Suppressor macrophage (primary cell): ENCODE results near the gene PLAC9.
A peak's percentile ranks its signal among the peaks of the same experiment; 100 is the strongest.
"Not testable (repeated sequence)": the region's sequence is repeated elsewhere in the genome, so short reads cannot be mapped to it uniquely, and the experiment has no call there.

ENCODE experiments used
- DNase-seq, 4 experiments: peaks; one replicate each; pipeline ENCODE4 v3.0.0-alpha.2; 2020 to 2022
- total RNA-seq, 17 experiments: gene quantifications; one replicate each; lab custom pipeline; 2026; ENCODE audit warnings: mixed read lengths in 6 of 17, inconsistent platforms in 3 of 17; lab: John Stamatoyannopoulos, UW

Gene PLAC9, protein sequence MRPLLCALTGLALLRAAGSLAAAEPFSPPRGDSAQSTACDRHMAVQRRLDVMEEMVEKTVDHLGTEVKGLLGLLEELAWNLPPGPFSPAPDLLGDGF
- total RNA-seq, result 0 to 1.1 (median 0) reads per million in 17 experiments

DNA sequence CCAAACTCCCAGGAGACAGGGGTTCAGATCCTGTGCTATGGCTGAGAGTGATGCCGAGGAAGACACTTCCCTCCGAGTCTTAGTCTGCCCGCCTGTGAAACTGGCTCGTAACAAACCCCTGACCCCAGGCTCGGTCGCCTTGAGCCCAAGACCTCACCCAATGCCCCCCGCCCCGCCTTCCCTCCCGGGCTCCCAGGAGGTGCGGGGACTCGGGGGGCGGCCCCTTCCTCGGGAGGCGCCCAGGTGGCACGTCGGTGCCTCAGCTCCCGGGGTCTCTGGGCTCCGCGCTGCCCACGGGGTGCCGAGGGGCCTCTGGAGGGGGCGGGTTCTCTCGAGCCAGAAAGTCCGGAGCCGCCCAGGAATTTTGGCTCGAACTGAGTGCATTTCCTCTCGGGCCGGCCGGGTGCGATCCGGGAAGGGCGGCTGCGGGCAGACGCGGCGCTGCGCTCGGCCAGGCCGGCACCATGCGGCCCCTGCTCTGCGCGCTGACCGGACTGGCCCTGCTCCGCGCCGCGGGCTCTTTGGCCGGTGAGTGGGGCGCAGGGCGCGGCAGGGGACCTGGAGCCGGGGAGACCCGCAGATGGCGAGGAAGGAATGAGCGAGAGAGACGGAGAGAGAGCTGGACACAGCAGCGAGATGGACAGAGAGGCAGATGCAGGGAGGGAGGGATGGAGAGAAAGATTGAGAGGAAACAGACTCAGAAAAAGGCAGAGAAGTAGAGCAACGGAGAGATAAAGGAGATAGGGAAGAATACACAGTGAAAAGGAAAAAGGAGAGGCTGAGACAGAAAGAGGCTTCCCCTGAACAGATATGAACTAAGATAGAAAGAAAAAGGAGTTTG, at the start of gene PLAC9:
TSS of gene PLAC9 (plus strand) at position 432 of the 841 bp plus-strand sequence. CDS start at position 465, 33 bp downstream.
- no peak for DNase-seq

DNA sequence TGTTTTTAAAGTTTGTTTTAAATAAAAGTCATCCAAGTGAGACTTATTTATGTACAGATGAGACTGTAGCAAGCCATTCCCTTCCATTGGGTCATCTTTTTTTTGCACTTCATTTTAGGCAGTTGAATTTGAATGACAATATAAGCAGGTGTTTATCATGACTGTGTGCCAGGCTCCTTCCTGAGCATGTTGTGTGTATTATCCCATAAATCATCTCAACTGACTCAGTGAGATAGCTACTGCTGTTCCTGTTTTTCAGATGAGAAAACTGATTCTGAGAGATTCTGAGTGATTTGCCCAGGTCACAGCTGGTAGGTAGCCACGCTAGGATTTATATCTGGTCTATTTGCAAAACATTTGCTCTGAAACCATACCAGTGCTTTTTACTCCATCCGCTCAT, 42.4 kb upstream of the PLAC9 start:
- DNase-seq, result no peak

DNA sequence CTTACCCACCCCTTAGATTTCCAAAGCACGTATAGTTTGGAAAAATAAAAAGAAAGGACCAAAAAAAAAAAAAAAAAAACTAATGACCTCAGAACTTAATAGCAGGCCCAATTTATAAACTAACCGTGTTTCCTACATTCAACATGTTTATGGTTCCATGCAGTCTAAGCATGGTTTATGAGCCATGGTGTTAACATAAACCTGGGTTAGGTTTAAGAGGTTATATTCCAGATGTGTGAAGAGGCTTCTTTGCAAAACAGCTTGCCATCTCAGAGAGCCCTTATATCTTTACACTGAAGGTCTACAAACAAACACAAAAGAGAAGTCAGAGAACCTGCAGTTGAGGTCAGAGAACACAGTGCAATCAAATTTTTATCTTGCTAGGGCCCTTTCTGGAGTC, 38.3 kb upstream of the PLAC9 start:
- no peak for DNase-seq

DNA sequence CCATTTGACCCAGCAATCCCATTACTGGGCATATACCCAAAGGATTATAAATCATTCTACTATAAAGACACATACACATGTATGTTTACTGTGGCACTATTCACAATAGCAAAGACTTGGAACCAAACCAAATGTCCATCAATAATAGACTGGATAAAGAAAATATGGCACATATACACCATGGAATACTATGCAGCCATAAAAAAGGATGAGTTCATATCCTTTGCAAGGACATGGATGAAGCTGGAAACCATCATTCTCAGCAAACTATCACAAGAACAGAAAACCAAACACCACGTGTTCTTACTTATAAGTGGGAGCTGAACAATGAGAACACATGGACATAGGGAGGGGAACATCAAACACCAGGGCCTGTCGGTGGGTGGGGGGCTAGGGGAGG, 34.3 kb upstream of the PLAC9 start:
- not testable (repeated sequence) for DNase-seq

DNA sequence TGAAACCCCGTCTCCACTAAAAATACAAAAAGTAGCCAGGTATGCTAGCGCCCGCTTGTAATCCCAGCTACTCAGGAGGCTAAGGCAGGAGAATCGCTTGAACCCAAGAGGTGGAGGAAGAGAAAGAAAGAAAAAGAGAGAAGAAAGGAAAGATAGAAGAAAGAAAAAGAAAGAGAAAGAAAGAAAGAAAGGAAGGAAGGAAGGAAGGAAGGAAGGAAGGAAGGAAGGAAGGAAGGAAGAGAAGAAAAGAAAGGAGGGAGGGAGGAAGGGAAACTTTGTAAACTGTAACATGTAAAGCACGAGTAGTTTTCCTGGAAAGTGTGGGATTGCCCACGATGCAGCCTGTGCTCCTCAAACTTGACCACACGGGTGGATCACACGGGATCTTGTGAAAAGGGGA, 33.2 kb upstream of the PLAC9 start:
- DNase-seq, result not testable (repeated sequence)

DNA sequence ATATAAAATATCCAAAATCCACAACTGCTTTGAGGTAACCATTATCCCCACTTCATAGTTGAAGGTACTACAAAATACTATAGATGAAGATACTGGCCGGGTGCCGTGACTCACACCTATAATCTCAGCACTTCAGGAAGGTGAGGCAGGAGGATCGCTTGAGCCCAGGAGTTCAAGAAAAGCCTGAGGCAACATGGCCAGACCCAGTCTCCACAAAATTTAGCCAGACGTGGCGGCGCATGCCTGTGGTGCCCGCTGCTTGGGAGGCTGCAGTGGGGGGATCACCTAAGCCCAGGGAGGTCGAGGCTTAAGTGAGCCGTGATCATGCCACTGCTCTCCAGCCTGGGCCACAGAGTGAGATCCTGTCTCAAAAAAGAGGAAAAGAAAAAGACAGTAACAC, 32.4 kb upstream of the PLAC9 start:
- DNase-seq, result no peak

DNA sequence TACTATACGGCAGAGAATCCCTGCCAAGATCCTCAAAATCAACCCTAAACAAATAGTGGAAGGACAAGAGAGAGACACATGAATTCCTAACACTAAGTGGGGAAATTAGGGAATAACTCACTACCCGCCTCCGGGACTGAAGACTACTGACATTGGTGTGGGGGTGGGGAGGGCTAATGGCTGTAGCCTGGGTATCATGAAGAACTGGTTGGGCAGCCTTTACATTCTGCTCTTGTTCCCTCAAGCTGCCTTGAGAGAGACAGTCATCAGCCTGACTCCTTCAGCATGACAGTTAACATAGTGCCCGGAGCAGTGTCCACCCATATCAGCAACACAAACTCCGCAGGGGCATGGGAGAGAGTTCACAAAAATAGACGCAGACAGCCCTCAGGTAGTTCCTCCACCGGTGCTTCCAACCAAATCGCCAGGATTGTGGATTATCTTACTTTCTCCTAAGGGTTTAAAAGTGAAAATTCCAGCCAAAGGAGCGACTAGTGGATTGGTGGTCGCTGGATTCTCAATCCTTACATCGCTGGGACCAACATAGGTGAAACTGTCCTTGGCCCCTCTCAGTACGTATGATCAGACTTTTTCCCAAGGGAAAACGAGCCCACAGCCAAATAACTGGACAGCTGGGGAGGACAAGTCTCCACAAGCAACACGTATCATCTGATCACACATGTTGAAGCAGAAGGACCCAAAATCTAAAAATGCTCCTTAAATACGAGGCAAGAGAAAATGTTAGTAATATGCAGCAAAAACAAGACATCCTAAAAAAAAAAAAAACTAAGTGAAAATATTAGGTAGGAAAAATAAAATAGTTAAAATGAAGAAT, 31.5 kb upstream of the PLAC9 start:
- DNase-seq, result no peak

DNA sequence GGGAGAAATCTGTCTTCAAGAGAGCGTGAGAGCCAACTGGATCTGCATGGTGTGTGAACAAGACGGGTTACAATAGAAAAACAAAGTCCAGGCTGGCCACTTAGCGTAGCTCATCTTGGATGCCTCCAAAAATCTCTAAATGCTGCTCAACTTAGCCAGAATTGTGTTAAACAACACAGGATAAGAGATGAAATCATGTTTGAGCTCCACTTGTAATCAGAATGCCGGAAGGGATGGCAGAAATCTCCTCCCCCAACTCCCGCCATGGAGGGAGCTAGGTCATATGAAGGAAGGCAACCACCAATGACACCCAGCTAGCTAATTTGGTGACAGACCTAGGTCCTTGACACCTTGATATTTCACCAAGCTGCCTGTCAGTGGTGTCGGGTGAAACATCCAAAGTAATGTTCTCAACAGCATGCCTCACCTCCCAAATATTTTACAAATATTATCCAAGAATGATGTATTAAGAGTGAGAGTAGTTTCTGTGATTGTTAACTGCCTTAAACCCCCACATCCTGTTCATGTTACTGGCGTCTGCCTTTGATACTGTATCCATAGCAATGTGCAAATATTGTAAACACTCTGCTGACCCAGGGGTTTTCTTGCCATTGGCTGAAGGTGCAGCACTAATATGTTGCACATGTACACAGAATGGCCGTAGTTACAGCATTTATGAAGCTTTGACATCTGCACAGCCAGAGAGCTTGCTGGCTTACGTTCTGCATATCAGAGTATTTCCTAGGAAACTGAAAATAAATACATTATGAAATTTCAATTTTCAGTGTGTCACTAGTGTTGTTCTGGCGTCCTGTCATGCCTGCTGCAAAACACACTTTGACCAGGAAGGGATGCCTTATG, 28.2 kb upstream of the PLAC9 start:
- no peak for DNase-seq

DNA sequence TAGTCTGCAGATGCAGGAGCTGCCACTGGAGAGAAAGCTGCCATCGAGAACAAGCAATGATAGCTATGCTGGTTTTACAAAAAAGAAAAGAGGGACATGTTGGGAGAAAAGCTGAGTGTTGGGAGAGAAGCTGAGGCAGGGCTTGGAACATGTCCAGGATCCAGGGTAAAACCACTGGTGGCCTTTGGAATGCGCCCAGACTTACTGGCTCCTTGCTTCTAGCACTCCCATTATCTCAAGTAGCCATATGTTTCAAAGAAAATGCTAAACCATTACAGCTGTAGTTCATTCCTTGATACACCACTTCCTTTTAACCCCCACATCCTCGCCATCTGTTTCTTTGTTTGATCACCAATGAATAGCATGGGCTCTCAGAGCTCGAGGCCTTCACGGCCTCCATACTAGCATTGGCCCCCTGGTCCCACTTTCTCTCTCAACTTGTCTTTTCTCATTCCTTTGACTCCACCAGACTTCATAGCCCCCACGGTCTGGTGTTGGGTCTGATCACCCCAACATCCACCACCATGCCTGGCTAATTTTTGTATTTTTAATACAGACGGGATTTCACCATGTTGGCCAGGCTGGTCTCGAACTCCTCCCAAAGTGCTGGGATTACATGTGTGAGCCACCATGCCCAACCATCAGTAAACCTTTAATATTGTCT, 23.8 kb upstream of the PLAC9 start:
- DNase-seq, result no peak

DNA sequence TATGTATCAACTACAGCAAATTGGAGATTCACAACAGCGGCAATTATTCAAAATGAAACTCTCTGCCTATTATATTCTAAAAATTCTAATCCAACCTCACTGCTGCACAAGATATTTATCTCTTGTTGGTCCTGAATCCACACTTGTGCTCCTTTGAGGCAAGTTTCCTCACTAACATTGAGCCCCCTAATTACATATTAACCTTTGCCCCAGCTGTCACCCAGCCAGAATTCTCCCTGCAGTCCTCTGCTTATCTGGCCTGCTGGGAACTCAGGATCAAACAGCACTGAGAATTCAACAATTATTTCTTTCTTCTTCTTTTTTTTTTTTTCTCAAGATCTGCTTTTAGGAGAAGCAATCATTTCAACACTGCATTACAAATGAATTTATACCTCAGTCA, 21.5 kb upstream of the PLAC9 start:
- no peak for DNase-seq

DNA sequence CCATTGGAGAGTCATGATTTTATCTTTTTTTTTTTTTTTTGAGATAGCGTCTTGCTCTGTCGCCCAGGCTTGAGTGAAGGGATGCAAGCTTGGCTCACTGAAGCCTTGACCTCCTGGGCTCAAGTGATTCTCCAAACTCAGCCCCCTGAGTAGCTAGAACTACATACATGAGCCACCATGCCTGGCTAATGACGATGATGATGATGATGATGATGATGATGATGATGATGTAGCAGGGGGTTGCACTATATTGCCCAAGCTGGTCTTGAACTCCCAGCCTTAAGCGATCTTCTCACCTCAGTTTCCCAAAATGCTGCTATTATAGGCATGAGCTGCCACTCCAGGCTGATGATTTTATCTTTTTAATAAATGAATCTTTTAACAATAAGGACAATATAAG, 13.9 kb upstream of the PLAC9 start:
- no peak for DNase-seq

DNA sequence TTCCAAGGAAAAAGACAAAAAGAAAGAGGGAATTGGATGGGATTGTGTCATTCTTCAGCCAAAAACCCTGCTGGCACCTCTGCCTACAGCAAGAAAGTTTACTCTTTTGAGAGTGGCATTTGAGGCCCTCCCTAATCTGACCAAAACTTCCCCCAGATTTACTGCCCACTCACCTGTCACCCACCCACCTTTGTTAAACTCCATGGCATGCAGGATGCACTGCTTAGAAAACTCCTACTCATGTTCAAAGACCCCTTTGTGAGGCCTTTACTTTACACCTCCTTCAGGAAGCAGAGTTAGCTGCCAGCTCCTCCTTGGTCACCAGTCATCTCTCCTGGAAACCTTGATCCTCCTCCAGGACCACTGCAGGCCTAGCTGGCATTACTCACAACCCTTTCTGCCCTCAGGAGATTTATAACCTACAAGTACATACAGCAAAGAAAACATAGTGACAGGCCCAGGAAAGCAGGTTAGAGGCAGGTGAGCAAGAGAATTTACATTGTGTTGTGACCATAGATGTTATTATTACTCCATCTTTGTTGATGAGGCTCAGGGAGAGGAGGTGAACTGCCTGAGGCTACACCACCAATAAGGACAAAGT, 10.3 kb upstream of the PLAC9 start:
- no peak for DNase-seq

DNA sequence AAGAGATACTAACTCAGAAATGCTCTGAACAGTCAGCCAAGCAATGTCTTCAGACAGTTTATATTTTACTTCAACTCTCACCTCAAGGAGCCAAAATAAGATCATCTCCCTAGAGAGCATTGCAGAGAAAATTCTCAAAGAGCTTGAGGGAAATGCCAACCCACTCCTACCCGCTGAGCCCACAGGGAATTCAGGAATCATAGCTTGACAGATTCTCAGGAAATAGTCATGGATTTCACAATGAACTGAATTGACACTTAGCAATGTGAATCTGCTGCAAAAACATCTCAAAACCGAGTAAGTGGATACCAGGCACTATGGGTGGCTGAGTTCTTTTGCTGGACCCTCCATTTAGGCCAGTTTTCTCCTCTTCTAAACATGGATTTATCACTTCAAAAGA, 9.8 kb upstream of the PLAC9 start:
- DNase-seq, result no peak

DNA sequence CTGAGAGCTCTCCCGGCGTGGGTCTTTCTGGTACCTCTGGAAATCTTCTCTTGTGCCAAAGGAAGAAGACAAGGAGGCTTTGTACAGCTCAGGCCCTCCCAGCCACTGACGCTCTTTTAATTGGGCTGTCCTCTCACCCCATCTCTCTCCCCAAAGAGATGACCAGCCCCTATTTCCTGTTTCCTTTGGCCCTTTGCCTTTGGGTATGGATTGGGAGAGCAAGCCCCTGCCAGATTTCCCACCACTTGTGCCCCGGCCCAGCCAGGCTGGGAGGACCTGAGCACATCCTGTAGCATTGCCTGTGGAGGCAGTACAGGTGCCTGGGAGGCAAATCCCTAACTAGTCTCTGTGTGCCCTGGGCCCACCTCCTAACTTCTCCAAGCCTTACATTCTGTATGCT, 5.7 kb upstream of the PLAC9 start:
- no peak for DNase-seq

DNA sequence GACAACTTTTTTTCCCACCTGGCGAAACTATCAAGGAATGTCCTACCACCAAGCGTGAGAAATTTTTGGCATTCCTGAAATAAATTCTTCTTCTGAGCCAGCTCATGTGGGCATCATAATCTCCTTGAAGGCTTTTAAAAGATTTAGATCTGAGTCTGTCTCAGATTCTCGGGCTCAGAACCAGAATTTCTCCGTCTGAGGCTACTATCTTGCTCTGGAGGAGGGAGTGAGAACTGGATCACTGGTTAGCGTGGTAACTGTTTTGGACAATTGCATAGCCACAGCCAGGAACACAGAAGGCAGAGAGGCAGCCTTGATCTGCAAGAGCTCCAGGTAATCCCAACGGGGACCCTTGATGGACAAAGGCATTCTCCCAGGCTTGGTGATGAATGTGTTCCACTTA, 1.0 kb upstream of the PLAC9 start:
- DNase-seq, result no peak

DNA sequence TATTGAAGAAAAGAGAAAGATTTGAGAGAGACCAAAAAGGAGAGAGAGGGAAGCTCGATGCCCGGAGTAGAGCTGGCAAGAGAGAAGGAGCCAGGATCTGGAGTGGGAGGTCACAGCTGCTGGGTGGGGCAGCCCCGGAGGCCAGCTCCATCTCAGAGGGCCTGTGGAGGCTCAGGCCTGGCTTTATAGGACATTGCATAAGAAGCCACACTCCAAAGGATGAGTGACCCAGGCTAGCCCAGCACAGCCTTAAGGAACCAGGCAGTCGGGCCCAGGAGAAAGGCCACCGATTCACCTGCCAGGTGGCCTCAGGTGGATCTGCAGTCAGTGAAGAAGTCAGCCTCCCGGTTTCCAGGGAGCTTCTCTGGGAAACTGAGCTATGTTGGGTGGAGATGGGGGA, 676 bp downstream of the PLAC9 start:
- no peak for DNase-seq

DNA sequence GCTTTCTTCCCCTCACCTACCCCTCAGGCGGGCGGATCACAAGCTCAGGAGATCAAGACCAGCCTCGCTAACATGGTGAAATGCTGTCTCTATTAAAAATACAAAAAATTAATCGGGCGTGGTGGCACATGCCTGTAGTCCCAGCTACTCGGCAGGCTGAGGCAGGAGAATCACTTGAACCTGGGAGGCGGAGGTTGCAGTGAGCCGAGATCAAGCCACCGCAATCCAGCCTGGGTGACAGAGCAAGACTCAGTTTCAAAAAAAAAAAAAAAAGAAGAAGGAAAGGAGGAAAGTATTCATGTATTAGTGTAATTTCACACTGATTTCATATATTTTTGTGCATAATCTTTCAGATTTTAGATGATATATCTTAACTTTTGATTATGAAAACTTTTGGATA, 1.2 kb downstream of the PLAC9 start:
- DNase-seq, result not testable (repeated sequence)

DNA sequence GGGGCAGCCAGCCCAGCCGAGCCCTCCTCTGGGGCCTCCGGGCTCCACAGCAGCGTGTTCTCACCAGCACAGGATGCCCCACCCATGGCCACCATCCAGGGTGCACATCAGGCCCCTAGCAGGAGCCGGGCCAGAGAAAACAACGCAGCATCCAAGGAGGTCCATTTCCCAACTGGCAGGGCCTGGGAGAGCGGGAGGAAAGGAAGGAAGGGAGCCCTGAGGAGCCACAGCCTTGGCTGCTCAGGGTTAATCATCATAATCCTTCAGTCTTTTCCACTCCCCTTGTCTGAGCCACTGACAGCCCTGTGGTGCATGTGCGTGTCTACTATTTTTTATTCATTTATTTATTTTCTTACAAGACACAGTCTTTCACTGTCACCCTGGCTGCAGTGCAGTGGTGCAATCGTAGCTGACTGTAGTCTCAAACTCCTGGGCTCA, 3.6 kb downstream of the PLAC9 start:
- no peak for DNase-seq

DNA sequence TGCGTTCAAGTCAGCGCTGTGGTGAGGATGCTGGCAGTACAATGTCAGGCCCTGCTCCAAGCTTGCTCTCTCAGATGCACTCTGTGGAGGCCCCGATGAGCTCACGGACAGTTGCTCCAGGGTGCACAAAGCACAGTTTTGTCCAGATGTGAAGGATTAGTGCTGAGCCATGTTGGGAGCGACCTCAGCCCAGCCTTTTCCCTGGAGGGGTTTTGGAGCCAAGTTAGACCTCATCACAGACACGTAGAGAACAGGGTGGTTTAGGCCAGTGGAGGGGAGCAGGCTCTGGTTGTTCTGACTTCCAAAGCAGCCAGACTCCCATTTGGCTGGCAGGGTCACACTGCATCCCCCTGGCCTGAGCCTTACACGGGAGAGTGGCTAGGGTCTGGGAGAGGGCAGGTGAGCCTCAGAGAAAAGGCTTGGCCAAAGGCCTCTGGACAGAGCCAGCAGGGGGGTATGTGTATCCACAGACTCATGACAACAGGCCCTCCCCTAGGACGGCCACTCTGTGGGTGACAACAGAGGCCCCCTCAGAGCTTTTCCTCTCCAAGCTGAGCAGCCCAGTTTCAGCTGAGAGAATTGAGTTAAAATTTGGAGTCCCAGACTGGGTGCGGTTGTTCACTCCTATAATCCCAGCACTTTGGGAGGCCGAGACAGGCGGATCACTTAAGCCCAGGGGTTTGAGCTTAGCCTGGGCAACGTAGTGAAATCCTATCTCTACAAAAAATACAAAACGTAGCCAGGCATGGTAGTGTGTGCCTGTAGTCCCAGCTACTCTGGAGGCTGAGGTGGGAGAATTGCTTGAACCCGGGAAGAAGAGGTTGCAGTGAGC, 4.7 kb downstream of the PLAC9 start:
- DNase-seq, result no peak

DNA sequence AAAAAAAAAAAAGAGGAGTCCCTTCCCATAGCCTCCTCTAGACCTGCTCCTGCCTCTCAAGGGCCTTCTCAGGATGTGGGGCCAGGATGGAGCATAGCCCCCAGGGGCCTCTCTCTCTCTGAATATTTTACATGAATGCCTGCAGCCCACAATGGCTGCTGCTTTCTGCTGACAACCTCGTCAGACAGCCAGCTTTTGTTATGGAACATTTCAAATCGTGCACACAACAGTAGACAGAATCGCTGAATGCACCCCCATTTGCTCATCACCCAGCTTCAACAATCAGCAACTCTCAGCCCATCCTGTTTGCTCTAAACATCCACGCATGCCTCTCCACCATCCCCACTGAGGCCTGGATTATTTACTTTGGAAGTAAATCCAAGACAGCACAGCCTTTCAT, 5.4 kb downstream of the PLAC9 start:
- no peak for DNase-seq

DNA sequence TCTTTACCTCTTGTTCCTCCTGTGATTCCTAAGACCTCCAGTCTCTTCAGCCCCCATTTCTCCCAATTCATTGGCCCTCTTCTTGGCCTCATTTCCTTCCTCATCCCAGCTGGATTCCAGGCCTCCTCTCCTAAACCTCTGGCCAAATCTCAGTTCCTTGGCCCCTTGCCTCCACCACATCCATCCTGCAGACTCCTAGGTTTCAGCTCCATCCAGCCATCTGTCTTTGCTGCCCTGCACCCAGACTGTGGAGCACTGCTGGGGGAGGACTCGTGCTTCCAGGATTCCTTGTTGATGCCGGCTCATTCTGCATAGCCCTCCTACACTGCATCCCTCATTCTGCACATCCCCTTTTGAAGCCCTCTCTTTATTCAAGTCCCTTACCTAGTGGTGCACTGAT, 6.7 kb downstream of the PLAC9 start:
- DNase-seq, result peak in 1 of 4 experiments; percentile 1
